Adrenal gland (tissue), 5 donors: ENCODE measurements around the gene SLC30A10.

ENCODE experiments used
- CTCF ChIP-seq, 6 experiments: fragments of 450-650 bp in 4 of 6; fragments of 200-600 bp in 2 of 6; sonication (generic) in 1 of 6; IDR thresholded peaks; 1 replicate in 5 of 6; 2 replicates in 1 of 6; pipeline versions ENCODE4 v1.5.1 to v1.8.0; 2016 to 2021; ENCODE audit warnings: antibody characterized with exemption in 6 of 6, mild to moderate bottlenecking in 2 of 6, moderate library complexity in 1 of 6
- POLR2A ChIP-seq, 2 donors: fragments of 450-650 bp; IDR thresholded peaks; one replicate each; pipeline ENCODE4 v1.6.1; 2017; ENCODE audit warnings: antibody characterized with exemption in 2 of 2, mild to moderate bottlenecking in 2 of 2, moderate library complexity in 1 of 2
- donor health status: DM: no; HTN: no; CAD: no.

GRCh38 chr1:219963432-219963831, 35.1 kb upstream of the SLC30A10 start:
- TF ChIP-seq POLR2A (IDR thresholded peaks at IDR 0.05) (no peak), CTCF (IDR thresholded peaks at IDR 0.05) (no peak)
